ENCODE results near the gene NRXN3. TPM values are rescaled to one million over a fixed set of nuclear protein-coding genes. Genes with fewer than 3 reads are reported as not detected.

Gene NRXN3
- total RNA-seq, 2 donors from 2014 or later = 1.2 to 7.8 TPM

DNA sequence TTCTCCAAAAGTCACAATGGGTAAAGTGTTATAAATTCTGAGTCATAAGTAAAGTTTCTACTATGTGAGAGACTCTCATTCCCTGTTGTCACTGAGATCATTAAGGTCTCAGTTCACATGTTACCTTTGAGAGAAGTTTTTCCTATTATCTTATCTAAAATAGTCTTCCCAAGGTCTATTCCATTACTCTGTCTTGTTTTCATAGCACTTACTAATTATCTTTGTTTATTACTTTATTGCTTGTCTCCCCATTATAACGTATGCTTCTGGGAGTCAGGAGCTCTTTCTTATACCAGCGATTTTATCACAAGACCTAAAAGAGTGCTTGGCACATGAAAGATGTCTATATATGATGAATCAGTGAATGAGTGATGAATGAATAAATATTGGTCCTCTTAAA, 1039.2 kb downstream of the NRXN3 start:
- H3K27me3 ChIP-seq = no peaks in the 10 kb centered on the region
- no peak overlapping the region for H3K4me3 ChIP-seq
- TF ChIP-seq, protein P1, sequence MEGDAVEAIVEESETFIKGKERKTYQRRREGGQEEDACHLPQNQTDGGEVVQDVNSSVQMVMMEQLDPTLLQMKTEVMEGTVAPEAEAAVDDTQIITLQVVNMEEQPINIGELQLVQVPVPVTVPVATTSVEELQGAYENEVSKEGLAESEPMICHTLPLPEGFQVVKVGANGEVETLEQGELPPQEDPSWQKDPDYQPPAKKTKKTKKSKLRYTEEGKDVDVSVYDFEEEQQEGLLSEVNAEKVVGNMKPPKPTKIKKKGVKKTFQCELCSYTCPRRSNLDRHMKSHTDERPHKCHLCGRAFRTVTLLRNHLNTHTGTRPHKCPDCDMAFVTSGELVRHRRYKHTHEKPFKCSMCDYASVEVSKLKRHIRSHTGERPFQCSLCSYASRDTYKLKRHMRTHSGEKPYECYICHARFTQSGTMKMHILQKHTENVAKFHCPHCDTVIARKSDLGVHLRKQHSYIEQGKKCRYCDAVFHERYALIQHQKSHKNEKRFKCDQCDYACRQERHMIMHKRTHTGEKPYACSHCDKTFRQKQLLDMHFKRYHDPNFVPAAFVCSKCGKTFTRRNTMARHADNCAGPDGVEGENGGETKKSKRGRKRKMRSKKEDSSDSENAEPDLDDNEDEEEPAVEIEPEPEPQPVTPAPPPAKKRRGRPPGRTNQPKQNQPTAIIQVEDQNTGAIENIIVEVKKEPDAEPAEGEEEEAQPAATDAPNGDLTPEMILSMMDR (IDR thresholded peaks at IDR 0.05) = no peak
- H3K9me3 ChIP-seq = no peaks in the 10 kb centered on the region
- H3K9ac ChIP-seq (ENCODE audit: low read depth in 2 of 2, low read length in 2 of 2) = no peak overlapping the region
- intact Hi-C loops (cut with DNase I) = no loop called here
- no peaks in the 10 kb centered on the region for H3K36me3 ChIP-seq
- no peak for DNase-seq
- H3K4me1 ChIP-seq = no peaks in the 10 kb centered on the region
- no peak overlapping the region for H3K27ac ChIP-seq

DNA sequence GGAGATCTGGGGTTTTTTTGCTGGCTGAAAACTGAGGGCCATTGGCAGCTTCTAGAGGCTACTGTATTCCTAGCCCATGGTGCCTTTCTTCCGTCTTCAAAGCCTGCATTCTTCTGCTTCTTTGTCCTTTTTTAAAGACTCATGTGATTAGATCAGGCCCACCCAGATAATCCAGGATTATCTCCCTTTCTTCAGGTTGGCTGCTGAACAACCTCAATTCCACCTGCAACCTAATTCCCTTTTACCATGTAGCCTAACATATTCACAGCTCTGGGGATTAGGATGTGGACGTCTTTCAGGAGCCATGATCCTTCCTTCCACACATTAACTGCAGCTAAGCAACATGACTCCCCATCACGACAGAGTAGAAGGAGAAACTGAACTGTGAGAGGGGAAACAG, 1055.6 kb downstream of the NRXN3 start:
- Histone ChIP-seq H3K9ac (ENCODE audit: low read depth in 2 of 2, low read length in 2 of 2) (no peak overlapping the region), H3K9me3 (no peaks in the 10 kb centered on the region), H3K4me1 (no peaks in the 10 kb centered on the region), H3K4me3 (no peak overlapping the region), H3K36me3 (no peaks in the 10 kb centered on the region), H3K27me3 (no peaks in the 10 kb centered on the region), H3K27ac (no peak overlapping the region)
- no peak for DNase-seq
- intact Hi-C loops (cut with DNase I) = no loop called here
- TF ChIP-seq, protein P1 (IDR thresholded peaks at IDR 0.05) = no peak

- Histone ChIP-seq H3K27me3 (no peaks in the 10 kb centered on the region), H3K4me3 (no peak overlapping the region), H3K9me3 (no peaks in the 10 kb centered on the region), H3K27ac (no peak overlapping the region), H3K36me3 (no peaks in the 10 kb centered on the region), H3K4me1 (no peaks in the 10 kb centered on the region), H3K9ac (ENCODE audit: low read depth in 2 of 2, low read length in 2 of 2) (no peak overlapping the region)
- DNase-seq = no peak
- TF ChIP-seq, protein P1 (IDR thresholded peaks at IDR 0.05) = no peak
- intact Hi-C loops (cut with DNase I) = no loop called here
Observed at GRCh38 chr14:79229383-79229909, 1059.3 kb downstream of the NRXN3 start.

- Histone ChIP-seq H3K36me3 (no peaks in the 10 kb centered on the region), H3K27me3 (no peaks in the 10 kb centered on the region), H3K4me3 (no peak overlapping the region), H3K4me1 (no peaks in the 10 kb centered on the region), H3K9ac (ENCODE audit: low read depth in 2 of 2, low read length in 2 of 2) (no peak overlapping the region), H3K9me3 (no peaks in the 10 kb centered on the region), H3K27ac (no peak overlapping the region)
- DNase-seq = no peak
- intact Hi-C loops (cut with DNase I) = no loop called here
- TF ChIP-seq, protein P1 (IDR thresholded peaks at IDR 0.05) = no peak
Observed at GRCh38 chr14:79242666-79243065, 1072.5 kb downstream of the NRXN3 start.

DNA sequence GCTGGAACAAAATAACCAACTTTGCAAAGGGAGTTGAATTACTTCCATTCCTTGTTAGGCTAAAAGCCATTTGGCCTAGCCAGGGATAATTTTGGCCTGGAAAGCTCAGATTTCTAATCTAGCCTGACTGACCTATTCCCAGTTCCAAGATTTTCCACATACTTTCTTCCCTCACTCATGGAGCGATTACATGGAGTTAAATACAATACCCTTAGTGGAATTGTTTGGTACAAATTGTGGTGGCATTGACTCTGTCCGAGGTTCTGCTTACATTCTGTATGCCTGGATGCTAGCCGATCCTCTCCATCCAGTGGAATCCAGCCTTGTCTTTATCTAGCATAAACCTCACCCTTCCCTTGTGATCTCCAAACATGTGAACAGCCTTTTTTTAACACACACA, 1076.0 kb downstream of the NRXN3 start:
- Histone ChIP-seq H3K4me1 (no peaks in the 10 kb centered on the region), H3K9ac (ENCODE audit: low read depth in 2 of 2, low read length in 2 of 2) (no peak overlapping the region), H3K9me3 (no peaks in the 10 kb centered on the region), H3K27ac (no peak overlapping the region), H3K4me3 (no peak overlapping the region), H3K36me3 (no peaks in the 10 kb centered on the region), H3K27me3 (no peaks in the 10 kb centered on the region)
- no peak for DNase-seq
- TF ChIP-seq, protein P1 (IDR thresholded peaks at IDR 0.05) = no peak
- intact Hi-C loops (cut with DNase I) = no loop called here

Data from colonic mucosa (tissue), 4 donors.